Activated naive CD4-positive, alpha-beta T cell treated with Interleukin-2 at 50 U/mL for 16 hours (primary cell): ENCODE measurements around the gene PTPRM.
"Not testable (repeated sequence)": the region's sequence is repeated elsewhere in the genome, so short reads cannot be mapped to it uniquely, and the experiment has no call there.

Experiments
- DNase-seq: peaks from one replicate; pipeline ENCODE4 v3.0.0-alpha.2; 2020

PTPRM gene

GRCh38 chr18:8020132-8020846 lies 453.2 kb downstream of the PTPRM start:
- DNase-seq, result no peak

GRCh38 chr18:8029061-8029460 lies 461.9 kb downstream of the PTPRM start:
- no peak for DNase-seq

DNA sequence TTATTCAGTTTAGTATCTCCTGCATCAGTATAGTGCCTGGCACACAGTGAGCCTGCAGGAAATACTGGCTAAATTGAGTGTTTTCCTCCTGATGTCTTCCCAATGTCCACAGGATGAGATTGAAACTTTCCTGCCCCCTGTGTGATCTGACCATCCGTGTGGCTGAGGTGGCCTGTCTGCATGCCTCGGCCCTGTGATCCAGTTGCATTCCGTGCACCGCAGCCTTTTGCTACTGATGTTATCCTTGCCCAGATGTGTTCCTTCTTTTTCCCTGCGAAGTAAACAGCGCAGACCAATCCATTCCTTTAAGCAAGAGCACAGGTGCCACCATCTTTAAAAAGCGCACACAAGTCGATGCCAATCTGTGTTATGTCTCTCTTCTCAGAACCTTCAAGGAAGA lies 462.6 kb downstream of the PTPRM start:
- DNase-seq, result no peak

- no peak for DNase-seq
Measured at GRCh38 chr18:8030201-8030600, 463.1 kb downstream of the PTPRM start.

GRCh38 chr18:8031496-8031895 lies 464.4 kb downstream of the PTPRM start:
- DNase-seq, result no peak

GRCh38 chr18:8034674-8035073 lies 467.6 kb downstream of the PTPRM start:
- DNase-seq, result no peak

DNA sequence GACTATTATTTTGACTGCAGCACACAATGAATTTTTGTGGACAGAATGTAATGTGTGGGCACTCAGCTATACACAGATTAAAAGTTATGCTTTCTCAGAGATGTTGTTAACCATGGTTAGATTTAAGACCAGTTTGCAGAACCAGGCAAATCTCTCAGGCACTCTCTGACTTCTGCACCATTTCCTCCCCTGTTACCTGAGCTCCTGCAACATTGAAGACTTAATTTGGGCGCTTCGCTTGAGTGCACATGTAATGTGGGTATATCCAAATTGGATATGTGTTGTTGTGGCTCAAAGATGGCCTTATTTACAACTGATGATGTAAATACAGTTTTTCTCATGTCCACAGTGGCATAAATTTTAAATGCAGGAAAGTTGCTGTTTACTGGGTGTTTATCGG lies 469.4 kb downstream of the PTPRM start:
- no peak for DNase-seq

- DNase-seq, result no peak
Measured at GRCh38 chr18:8037296-8037695, 470.2 kb downstream of the PTPRM start.

DNA sequence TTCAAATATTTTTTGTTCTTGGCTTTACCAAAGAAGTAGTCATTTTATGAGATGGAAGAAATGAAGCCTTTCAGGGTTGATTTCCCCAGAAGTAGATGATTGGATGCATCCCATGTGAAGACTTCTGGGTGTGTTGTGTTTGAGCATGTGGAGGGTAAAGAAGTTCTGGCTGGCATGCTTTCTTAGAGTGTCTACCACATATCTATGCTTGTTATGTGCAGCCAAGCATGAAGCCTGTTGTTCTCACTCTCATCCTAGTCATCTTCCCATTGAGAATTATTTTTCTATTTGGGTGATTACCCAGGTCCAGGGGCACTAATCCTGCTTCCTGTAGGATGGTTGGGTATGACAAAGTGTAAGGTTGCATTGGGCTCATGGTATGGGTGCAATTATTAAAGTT lies 472.9 kb downstream of the PTPRM start:
- no peak for DNase-seq

GRCh38 chr18:8041526-8042111 lies 474.5 kb downstream of the PTPRM start:
- DNase-seq, result no peak

- no peak for DNase-seq
Measured at GRCh38 chr18:8044004-8044403, 476.9 kb downstream of the PTPRM start.

GRCh38 chr18:8045160-8045883 lies 478.2 kb downstream of the PTPRM start:
- DNase-seq, result no peak

DNA sequence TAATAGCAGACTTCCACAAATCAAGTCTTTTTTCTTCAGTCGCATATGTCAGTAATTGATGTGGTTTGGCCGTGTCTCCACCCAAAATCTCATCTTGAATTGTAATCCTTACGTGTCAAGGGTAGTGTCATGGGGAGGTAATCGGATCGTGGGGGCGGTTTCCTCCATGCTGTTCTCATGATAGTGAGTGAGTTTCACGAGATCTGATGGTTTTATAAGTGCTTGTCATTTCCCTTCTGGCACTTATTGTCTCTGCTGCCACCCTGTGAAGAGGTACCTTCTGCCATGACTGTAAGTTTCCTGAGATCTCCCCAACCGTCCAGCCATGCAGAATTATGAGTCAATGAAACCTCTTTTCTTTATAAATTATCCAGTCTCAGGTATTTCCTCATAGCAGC lies 478.8 kb downstream of the PTPRM start:
- peak; percentile 58 for DNase-seq

DNA sequence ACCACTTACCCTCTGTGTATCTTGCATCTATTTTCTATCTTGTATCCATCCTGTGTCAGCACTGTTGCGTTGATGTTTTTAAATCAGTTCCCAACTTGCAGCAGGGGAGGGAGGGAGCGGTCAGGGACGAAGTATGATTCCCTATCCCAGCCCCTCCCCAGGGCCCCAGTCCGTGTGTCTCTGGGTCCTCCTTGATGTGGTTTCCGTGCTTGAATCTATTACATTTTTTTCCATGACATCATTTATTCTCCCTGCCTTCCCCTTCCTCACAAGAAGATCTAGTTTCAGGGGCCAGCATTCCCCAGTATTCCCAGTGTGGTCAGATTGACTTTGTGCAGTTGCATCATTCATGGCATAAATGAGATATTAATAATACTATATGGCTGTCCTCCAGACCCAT lies 479.3 kb downstream of the PTPRM start:
- DNase-seq, result no peak

DNA sequence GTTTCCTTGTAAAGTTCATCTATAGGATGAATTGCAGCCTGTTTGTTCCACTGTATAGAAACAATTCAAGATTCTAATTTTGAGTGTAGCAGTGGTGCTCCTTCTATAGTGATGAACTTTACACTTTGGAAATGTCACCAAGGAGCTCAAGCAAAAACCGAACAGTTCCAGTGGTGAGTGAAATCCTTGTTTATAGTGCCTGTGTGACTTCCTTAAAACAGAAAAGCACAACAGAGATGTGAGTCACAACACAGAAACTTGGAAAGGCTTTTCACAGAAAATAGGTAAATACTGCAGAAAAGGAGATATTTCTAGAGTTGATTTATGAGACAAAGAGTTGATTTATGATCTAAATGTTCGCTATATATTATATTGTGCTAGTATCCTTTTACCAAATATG lies 482.0 kb downstream of the PTPRM start:
- DNase-seq, result no peak

- no peak for DNase-seq
Measured at GRCh38 chr18:8050616-8051329, 483.7 kb downstream of the PTPRM start.

DNA sequence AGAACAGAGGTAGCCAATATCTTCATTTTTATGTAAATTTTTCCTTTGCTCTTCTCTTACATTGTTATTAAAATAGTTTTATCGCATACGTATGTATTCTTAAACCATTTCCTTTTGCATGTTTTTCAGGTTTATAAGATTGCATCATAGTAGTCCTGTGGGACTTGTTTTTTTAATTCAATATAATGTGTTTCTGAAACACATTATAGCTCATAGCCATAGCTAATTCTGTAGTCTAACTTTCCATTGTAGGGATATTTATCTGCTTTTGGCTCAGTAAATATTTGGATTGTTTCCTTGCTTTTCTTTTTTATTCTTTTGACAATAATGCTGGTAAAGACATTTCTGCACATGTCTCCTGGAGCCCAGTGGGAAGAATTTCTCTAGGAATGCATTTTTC lies 484.3 kb downstream of the PTPRM start:
- no peak for DNase-seq

DNA sequence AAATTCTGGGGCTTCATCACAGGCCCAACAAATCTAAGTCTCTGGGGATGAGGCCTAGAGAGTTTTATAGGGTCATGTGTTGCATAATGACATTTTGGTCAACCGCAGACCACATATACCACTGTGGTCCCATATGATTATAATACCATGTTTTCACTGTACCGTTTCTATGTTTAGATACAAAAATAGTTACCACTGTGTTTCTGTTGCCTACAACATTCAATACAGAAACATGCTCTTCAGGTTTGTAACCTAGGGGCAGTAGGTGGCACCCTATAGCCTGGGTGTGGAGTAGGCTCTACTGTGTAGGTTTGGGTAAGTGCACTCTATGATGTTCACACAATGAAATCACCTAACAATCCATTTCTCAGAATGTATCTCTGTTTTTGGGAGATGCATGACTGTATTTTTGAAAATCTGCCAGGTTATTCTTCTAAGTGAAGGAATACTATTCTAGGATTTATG lies 485.2 kb downstream of the PTPRM start:
- peak; percentile 6 for DNase-seq

DNA sequence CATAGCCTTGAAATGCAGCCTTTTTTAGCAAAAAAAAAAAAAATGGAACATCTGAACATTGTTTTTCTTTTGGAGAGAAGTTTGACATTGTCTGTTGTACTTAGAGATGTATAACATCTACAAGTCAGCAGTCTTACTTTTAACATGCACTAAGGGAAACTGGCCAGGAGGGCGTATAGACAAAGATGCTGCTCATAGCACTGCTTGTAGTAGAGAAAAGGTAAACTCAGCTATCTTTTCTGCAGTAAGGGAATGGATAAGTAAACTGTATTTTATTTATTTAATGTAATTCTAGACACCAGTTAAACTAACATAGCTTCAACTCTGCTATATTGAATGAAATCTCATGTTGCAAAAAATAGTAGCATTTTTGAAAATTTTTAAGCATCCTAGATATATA lies 489.6 kb downstream of the PTPRM start:
- DNase-seq, result no peak

GRCh38 chr18:8063152-8063551 lies 496.0 kb downstream of the PTPRM start:
- DNase-seq, result not testable (repeated sequence)

GRCh38 chr18:8063733-8064132 lies 496.6 kb downstream of the PTPRM start:
- no peak for DNase-seq

DNA sequence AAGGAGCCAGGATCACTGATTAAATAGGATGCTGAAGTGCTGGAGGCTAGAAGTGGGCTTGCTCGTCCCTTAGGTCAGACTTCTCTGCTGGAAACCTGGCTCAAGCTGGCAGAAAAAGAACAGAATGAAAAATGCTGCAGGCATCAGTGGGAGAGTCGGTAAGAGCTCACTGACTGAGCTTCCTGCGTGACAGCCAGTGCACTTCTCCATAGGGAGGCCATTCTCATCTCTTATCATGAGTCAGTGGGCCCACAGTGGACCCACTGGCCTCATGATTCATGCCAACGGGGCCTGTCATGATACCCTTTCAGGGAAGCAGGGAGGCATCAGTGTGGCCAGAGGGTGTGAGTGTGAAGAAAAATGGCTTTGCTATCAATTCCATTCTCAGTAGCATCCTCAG lies 498.2 kb downstream of the PTPRM start:
- no peak for DNase-seq

DNA sequence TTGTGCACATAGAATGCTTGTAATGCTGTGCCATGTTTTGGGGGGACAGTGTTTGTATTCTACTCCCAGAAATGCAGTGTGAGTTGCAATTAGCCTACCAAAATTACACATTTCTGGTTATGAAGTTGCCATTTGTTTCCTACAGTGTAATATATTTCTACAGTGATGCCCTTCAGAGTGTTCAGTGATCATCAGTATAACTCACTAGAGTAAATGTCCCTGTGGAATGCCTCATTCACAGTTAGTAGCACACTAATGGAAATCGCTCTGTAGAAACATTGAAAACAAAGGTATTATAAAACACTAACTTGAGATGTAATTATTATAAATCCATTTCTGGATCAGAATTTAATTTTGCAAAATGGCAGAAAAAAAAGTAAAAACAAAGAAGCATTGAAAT lies 498.7 kb downstream of the PTPRM start:
- DNase-seq, result no peak

GRCh38 chr18:8069708-8070107 lies 502.6 kb downstream of the PTPRM start:
- DNase-seq, result no peak
